Epithelial cell of esophagus (primary cell): Measurements from ENCODE around the gene SNRPA1.

Experiments
- DNase-seq: peaks from one replicate; pipeline ENCODE4 v3.0.0; 2010; ENCODE audit warnings: low read depth
- H3K4me3 ChIP-seq: 2 replicates; pipeline ENCODE4 v1.5.1; 2011; ENCODE audit warnings: mild to moderate bottlenecking, low read length, control low read depth
- CTCF ChIP-seq: IDR thresholded peaks from 2 replicates; pipeline ENCODE4 v1.5.1; 2011; ENCODE audit warnings: low read depth, mild to moderate bottlenecking, low read length, control low read depth, inconsistent platforms; ENCODE audit not compliant: insufficient read depth; ENCODE audit errors: missing control alignments

SNRPA1 gene

GRCh38 chr15:101329309-101329863 lies 34.3 kb upstream of the SNRPA1 start:
- no peak overlapping the region for H3K4me3 ChIP-seq
- TF ChIP-seq CTCF = no peak
- no peak for DNase-seq

GRCh38 chr15:101328001-101328400 lies 33.0 kb upstream of the SNRPA1 start:
- H3K4me3 ChIP-seq = no peak overlapping the region
- no peak for DNase-seq
- TF ChIP-seq CTCF = no peak

- H3K4me3 ChIP-seq = no peak overlapping the region
- no peak for TF ChIP-seq CTCF
- DNase-seq = no peak
These were observed 32.2 kb upstream of the SNRPA1 start for GRCh38 chr15:101327147-101327740.

- no peak for TF ChIP-seq CTCF
- DNase-seq = no peak
- H3K4me3 ChIP-seq = no peak overlapping the region
These were observed 31.6 kb upstream of the SNRPA1 start for GRCh38 chr15:101326462-101327146.

- no peak for DNase-seq
- no peak for TF ChIP-seq CTCF
- no peak overlapping the region for H3K4me3 ChIP-seq
These were observed 30.9 kb upstream of the SNRPA1 start for GRCh38 chr15:101326026-101326315.

GRCh38 chr15:101325263-101326025 lies 30.4 kb upstream of the SNRPA1 start:
- no peak overlapping the region for H3K4me3 ChIP-seq
- no peak for DNase-seq
- TF ChIP-seq CTCF = no peak
